H1 (cell line): ENCODE measurements around the gene SKAP1. TPM values are rescaled to one million over a fixed set of nuclear protein-coding genes. Genes with fewer than 3 reads are reported as not detected.

ENCODE experiments used
- ASH2L ChIP-seq: fragments of 200-600, 300-600 bp; sonication (generic); IDR thresholded peaks from one replicate; pipeline ENCODE4 v1.7.1; 2017; ENCODE audit warnings: low read length
- BCL11A ChIP-seq, 2 experiments: IDR thresholded peaks; one replicate each; pipeline ENCODE4 v1.6.1; 2011; ENCODE audit warnings: low read depth in 2 of 2, low read length in 2 of 2, mild to moderate bottlenecking in 2 of 2
- CHD7 ChIP-seq: fragments of 300-600 bp; sonication (generic); IDR thresholded peaks from 2 replicates; pipeline ENCODE4 v1.7.1; 2012; ENCODE audit warnings: low read length, moderate library complexity, mild to moderate bottlenecking, inconsistent platforms; ENCODE audit not compliant: insufficient replicate concordance
- polyA plus RNA-seq, 7 experiments: library from polyadenylated mRNA; depleted of rRNA in 3 of 7; stranded (reverse) in 5 of 7; unstranded in 2 of 7; fragments of >200 nt in 5 of 7; fragments of 200-250 nt in 2 of 7; gene quantifications; 1 replicate in 5 of 7; 2 replicates in 1 of 7; 4 replicates in 1 of 7; pipeline versions ENCODE4 v1.2.1 to v1.2.3, GENCODE V29; 2011 to 2013; ENCODE audit warnings: missing spikeins in 2 of 7, mixed read lengths in 2 of 7
- total RNA-seq: library from RNA; stranded (reverse); fragmentation: NEBNext Ultra II Directional; extraction: Animal tissue kit (Norgen Biotek cat#: 25700); gene quantifications from 2 replicates; pipeline ENCODE4 v1.2.1, GENCODE V29; 2021

Gene SKAP1
- total and polyA plus RNA-seq, 2 of the 8 experiments (the other 6 are each of a cell fraction or from before 2014, with no cell fraction given): not detected

GRCh38 chr17:48253975-48254374 lies 176.0 kb downstream of the SKAP1 start (continued):
- TF ChIP-seq CHD7 (no peak), BCL11A (IDR thresholded peaks at IDR 0.05; ENCODE audit: low read depth in 2 of 2, low read length in 2 of 2) (no peak), ASH2L (no peak)
- TF ChIP-seq, all 59 proteins: peak for 0
